ENCODE measurements around the gene BRD3. TPM values are rescaled to one million over a fixed set of nuclear protein-coding genes. Genes with fewer than 3 reads are reported as not detected.

BRD3 gene
- polyA plus RNA-seq, 6 donors from 2014 or later: 9.0 to 26.2 (median 15.1) TPM

DNA sequence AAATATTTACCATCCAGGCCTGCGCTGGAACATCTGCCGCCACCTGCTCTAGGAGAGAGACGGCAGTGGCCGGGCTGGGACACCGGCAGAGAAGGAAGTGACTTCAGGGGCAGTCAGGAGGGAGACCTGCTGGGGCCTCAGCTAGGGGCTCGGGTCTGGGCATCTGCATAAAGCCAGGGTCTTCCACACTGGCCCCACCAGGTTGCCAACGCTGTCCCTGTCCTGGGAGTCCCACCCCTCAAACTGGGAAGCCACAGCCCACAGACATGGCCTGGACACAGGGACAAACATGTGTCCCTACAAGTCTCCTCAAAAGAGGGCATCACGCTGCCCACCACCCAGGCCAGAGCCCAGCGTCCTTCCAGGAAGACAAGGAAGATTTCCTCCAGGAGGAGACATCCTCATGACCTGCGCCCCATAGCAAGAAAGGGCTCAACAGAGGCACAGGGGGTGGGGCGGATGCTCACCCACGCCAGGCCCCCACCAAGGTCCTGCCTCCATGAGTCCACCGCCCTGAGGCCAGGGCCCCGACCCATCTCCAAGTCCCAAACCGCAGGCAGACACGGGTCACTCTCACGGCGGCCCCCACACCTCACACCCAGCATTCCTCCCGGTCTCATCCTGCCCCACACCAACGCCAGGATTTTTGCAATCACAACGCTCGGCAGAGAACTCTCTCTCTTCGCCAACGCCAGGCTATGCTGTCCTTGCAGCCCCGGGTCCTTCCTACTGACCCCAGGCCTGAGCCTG is 84.7 kb downstream of the BRD3 start:
- H3K4me1 Mint-ChIP-seq: peaks cover 66 to 93% (median 85%) of the 10 kb centered on the region in 3 donors
- ATAC-seq (ENCODE audit: low read depth in 2 of 2) (no peak), DNase-seq (no peak)
- H3K27ac Mint-ChIP-seq: peak overlapping the region in 4 of 6 donors; percentile 66 to 97 (median 71)
- no peaks in the 10 kb centered on the region for H3K27me3 Mint-ChIP-seq
- H3K4me3 Mint-ChIP-seq: peak overlapping the region in 1 of 8 donors; percentile 61
- no peaks in the 10 kb centered on the region for H3K9me3 Mint-ChIP-seq
- H3K36me3 Mint-ChIP-seq: no peaks in the 10 kb centered on the region

- H3K4me3 Mint-ChIP-seq: peak overlapping the region in 1 of 8 donors; percentile 29
- H3K27ac Mint-ChIP-seq: peak overlapping the region in 2 of 6 donors; percentile 33 to 80
- no peak for DNase-seq
- ATAC-seq (ENCODE audit: low read depth in 2 of 2): no peak
- no peaks in the 10 kb centered on the region for H3K27me3 Mint-ChIP-seq
- H3K4me1 Mint-ChIP-seq: peaks cover 66 to 95% (median 81%) of the 10 kb centered on the region in 3 donors
- no peaks in the 10 kb centered on the region for H3K36me3 Mint-ChIP-seq
- H3K9me3 Mint-ChIP-seq: no peaks in the 10 kb centered on the region
Observed at GRCh38 chr9:133981958-133982681, 85.7 kb downstream of the BRD3 start.

- DNase-seq (no peak), ATAC-seq (ENCODE audit: low read depth in 2 of 2) (no peak)
- H3K4me1 Mint-ChIP-seq: peaks cover 63 to 91% (median 78%) of the 10 kb centered on the region in 3 donors
- H3K9me3 Mint-ChIP-seq: no peaks in the 10 kb centered on the region
- H3K27me3 Mint-ChIP-seq: no peaks in the 10 kb centered on the region
- H3K4me3 Mint-ChIP-seq: peak overlapping the region in 2 of 8 donors; percentile 51 to 60
- H3K27ac Mint-ChIP-seq: peak overlapping the region in 3 of 6 donors; percentile 33 to 80 (median 62)
- no peaks in the 10 kb centered on the region for H3K36me3 Mint-ChIP-seq
Observed at GRCh38 chr9:133981589-133981957, 86.3 kb downstream of the BRD3 start.

GRCh38 chr9:133980864-133981588 is 86.8 kb downstream of the BRD3 start:
- Mint-ChIP-seq H3K27me3 (no peaks in the 10 kb centered on the region), H3K9me3 (no peaks in the 10 kb centered on the region), H3K4me1 (peaks cover 57 to 86% (median 76%) of the 10 kb centered on the region in 3 donors), H3K4me3 (peak overlapping the region; percentile 5 to 85 (median 72)), H3K36me3 (no peaks in the 10 kb centered on the region), H3K27ac (peak overlapping the region in 5 of 6 donors; percentile 21 to 80 (median 67))
- ATAC-seq (ENCODE audit: low read depth in 2 of 2) (no peak), DNase-seq (no peak)

Other genes with a start within 250 kb of the BRD3 start
- gene VAV2, start 75.7 kb downstream of the BRD3 start, polyA plus RNA-seq (ENCODE audit: low read depth in 6 of 6): 10 to 100 TPM in 5 of 6 donors, 1 to 10 TPM in 1; 5.7 to 33.3 (median 15.2) TPM
- gene BRD3OS, start 42.5 kb downstream of the BRD3 start, polyA plus RNA-seq (ENCODE audit: low read depth in 6 of 6): 10 to 100 TPM; 31.3 to 45.1 (median 35.9) TPM
- gene WDR5, start 68.1 kb upstream of the BRD3 start, polyA plus RNA-seq (ENCODE audit: low read depth in 6 of 6): 10 to 100 TPM in 5 of 6 donors, 1 to 10 TPM in 1; 5.1 to 20.2 (median 12.3) TPM
- not detected for gene RNU6ATAC, start 96.5 kb upstream of the BRD3 start, polyA plus RNA-seq (ENCODE audit: low read depth in 6 of 6)

Data from naive B cell (primary cell).